ENCODE results near the gene EP400.

EP400 gene

GRCh38 chr12:131927110-131928079, 22.3 kb upstream of the EP400 start:
- in situ Hi-C loops (cut with HindIII; ENCODE audit: low sequenced_read_pairs), result no loop called here

DNA sequence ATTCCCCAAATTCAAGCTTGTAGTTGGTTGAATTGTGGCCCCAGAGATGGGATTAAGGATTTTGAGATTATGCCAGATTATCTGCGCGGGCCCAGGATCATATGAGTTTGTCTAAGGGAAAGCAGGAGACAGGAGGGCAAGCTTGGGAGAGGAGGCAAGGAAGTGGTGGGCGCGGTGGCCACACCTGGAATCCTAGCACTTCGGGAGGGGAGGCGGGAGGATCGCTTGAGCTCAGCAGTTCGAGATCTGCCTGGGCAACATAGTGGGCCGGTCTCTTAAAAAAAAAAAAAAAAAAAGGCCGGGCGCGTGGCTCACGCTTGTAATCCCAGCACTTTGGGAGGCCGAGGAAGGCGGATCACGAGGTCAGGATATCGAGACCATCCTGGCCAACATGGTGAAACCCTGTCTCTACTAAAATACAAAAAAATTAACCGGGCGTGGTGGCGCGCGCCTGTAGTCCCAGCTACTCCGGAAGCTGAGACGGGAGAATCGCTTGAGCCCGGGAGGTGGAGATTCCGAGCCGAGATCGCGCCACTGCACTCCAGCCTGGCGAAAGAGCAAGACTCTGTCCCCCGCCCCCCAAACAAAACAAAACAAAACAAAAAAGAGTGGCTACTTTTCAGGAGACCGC, 21.5 kb upstream of the EP400 start:
- in situ Hi-C loops (cut with HindIII; ENCODE audit: low sequenced_read_pairs), result no loop called here

DNA sequence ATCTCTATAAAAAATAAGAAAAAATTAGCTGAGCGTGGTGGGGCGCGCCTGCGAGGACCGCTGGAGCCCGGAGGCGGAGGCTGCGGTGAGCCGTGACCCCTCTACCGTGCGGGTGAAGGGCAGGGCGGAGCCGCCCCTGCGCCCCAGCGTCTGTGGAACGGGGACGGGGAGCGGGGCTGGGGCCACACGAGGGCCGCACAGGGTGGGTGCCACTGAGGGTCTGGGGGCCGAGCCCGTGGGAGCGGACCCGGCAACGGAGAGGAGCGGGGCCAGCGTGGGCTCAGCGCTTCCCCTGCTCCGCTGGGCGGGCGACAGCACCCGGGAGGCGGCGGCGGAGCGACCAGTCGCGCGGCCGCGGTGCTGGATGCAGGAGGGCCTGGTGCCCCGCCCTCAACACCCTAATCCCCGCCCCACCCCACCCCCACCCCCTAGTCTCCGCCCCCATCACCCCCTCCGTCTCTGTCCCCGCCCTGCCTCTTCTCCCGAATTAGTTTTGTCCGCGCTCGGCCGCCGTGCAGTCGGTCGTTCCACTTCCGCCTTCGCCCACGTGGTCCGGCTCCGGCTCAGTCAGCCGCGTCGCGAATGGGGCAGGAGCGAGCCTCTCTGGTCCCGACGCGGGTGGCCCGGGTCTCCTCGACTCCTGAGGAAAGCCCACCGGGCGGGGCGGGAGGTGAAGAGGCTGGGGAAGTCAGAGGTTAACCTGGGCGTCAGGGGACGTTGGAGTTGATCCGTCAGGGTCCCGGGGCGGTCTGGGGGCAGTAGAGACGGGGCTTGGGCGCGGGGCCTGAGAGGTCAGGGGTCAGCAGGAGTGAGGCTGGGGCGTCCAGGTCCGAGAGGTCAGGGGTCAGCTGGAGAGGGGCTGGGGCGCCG, 20.8 kb upstream of the EP400 start, which contains the start of gene PUS1:
Gene PUS1 (plus strand): TSS at position 566 of the 870 bp plus-strand sequence. CDS start 447 bp downstream, outside the sequence.
- in situ Hi-C loops (cut with HindIII; ENCODE audit: low sequenced_read_pairs), result no loop called here

DNA sequence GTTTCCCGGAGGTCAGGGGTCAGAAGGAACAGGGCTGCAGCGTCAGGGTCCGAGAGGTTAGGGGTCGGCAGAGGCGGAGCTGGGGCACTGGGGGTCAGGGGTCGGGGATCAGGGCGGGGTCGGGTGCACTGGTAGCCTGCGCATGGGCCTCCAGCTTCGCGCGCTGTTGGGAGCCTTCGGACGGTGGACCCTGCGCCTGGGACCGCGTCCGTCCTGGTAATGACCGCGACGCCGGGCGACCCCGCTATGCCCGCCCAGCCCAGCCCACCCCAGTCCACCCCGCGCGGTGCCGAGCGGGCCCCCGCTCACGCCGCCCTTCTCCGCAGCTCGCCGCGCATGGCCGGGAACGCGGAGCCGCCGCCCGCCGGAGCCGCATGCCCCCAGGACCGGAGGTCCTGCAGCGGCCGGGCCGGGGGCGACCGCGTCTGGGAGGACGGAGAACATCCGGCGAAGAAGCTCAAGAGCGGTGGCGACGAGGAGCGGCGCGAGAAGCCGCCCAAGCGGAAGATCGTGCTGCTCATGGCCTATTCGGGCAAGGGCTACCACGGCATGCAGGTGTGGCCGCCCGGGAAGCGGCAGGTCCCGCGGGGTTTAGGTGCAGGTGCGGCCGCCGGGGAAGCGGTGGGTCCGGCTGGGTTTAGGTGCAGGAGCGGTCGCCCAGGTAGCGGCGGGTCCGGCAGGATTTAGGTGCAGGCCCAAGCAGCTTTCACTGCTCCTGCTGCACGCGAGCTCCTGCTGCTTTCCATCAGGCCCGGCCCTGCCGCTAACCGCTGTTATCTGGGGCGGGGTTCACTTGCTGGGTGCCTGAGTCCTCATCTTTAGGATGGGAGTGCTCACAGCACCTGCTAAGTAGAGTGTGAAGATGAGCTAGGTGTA, 19.9 kb upstream of the EP400 start:
- in situ Hi-C loops (cut with HindIII; ENCODE audit: low sequenced_read_pairs), result no loop called here

DNA sequence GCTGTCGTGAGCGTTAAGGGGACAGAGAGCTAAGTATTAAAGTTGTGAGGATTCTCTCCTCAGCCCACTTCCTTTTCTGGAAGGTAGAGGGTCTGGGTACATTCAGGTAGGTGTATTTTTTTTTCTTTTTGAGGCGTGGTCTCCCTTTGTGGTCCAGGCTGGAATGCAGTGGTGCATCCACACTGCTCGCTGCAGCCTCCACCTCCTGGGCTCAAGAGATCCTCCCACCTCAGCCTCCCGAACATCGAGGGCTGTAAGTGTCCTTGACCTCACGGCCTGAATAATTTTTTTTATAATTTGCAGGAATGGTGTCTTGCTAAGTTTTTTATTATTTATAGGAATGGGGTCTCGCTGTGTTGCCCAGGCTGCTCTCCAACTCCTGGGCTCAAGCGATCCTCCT, 19.2 kb upstream of the EP400 start:
- in situ Hi-C loops (cut with HindIII; ENCODE audit: low sequenced_read_pairs), result no loop called here

DNA sequence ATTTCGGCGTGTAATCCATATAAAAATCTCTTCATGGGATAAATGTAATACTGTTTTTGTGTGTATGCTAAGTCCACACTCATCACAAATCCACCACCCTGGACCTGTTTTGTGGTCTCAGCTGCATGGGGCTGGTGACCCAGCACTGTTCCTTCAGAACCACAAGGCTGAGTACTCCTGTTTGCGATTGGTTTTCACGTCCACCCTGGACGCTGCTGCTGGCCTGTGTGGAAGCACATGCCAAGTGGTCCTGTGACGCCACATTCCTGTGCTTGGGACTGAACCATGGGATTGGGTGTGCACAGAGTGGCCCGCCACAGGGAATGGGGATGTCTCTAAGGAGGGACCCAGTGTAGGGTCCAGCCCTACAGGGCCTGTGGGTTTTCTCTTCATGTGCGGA, 16.4 kb upstream of the EP400 start:
- in situ Hi-C loops (cut with HindIII; ENCODE audit: low sequenced_read_pairs), result no loop called here

- in situ Hi-C loops (cut with HindIII; ENCODE audit: low sequenced_read_pairs), result no loop called here
Observed at GRCh38 chr12:131934535-131934934, 15.2 kb upstream of the EP400 start.

DNA sequence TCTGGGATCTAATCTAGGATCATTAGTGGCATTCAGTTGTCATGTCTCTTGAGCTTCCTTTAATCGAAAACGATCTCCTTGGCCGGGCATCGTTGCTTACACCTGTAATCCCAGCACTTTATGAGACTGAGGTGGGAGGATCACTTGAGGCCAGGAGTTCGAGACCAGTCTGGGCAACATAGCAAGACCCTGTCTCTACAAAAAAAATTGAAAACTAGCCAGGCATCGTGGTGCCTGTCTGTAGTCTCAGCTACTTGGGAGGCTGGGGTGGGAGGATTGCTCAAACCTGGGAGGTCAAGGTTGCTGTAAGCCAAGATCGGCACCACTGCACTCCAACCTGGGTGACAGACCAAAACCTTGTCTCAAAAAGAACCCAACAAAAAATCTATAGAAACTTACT, 11.7 kb upstream of the EP400 start:
- in situ Hi-C loops (cut with HindIII; ENCODE audit: low sequenced_read_pairs), result no loop called here

- in situ Hi-C loops (cut with HindIII; ENCODE audit: low sequenced_read_pairs), result no loop called here
Observed at GRCh38 chr12:131939007-131939406, 10.7 kb upstream of the EP400 start.

- in situ Hi-C loops (cut with HindIII; ENCODE audit: low sequenced_read_pairs), result no loop called here
Observed at GRCh38 chr12:131940141-131940547, 9.6 kb upstream of the EP400 start.

GRCh38 chr12:131941116-131941986, 8.4 kb upstream of the EP400 start:
- in situ Hi-C loops (cut with HindIII; ENCODE audit: low sequenced_read_pairs), result no loop called here

- in situ Hi-C loops (cut with HindIII; ENCODE audit: low sequenced_read_pairs), result no loop called here
Observed at GRCh38 chr12:131941987-131942341, 7.8 kb upstream of the EP400 start.

- in situ Hi-C loops (cut with HindIII; ENCODE audit: low sequenced_read_pairs), result no loop called here
Observed at GRCh38 chr12:131942671-131943070, 7.1 kb upstream of the EP400 start.

GRCh38 chr12:131943389-131943788, 6.4 kb upstream of the EP400 start:
- in situ Hi-C loops (cut with HindIII; ENCODE audit: low sequenced_read_pairs), result no loop called here

- in situ Hi-C loops (cut with HindIII; ENCODE audit: low sequenced_read_pairs), result no loop called here
Observed at GRCh38 chr12:131943876-131944275, 5.9 kb upstream of the EP400 start.

DNA sequence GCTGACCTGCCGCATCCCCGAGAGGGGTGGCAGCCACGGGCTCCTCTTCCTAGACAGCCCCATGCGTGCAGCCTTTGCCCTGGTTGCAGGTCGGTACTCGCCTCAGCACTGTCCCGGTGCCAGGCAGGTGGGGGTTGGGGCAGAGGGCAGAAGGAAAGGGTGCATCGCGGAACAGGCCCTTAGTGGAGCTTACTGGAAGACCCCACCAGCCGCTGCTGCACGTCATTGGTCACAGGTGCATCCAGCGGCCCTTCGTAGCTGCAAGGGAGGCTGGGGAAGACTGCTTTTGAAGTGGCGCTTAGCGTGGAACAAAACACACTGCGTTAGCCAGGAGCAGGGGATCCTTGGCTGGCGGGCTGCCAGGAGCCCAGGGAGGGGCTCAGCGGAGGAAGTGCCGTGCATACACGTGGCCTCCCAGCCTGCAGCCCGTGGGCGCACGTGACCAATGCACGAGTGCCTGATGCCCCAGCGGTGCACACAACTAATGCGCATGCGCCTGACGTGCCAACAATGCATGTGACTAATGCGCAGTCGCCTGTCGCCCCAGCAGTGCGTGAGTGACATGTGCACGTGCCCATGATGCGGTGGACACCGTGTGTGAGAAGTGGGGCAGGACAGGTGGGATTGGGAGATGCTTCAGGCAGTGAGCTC, 5.0 kb upstream of the EP400 start:
- in situ Hi-C loops (cut with HindIII; ENCODE audit: low sequenced_read_pairs), result no loop called here

DNA sequence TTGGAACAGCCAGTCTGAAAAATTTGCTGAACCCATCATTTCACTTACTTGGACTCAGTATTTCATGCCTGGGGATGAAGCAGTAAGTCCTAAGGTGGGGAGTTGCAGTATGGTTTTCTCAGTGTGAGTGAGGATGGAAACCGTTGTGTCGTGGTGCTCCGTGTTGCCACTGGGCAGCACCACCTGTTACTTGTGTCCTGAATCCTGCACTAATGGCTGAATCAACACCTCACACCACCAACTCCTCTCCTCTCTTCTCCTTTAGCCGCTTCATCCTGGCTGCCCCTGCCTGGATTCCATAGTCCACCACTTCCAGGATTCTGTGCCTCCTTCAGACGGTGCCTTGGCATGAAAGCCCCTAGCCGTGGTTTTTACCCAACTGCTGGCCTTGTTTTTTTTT, 3.0 kb upstream of the EP400 start:
- in situ Hi-C loops (cut with HindIII; ENCODE audit: low sequenced_read_pairs), result no loop called here

- in situ Hi-C loops (cut with HindIII; ENCODE audit: low sequenced_read_pairs), result no loop called here
Observed at GRCh38 chr12:131947482-131948027, 2.2 kb upstream of the EP400 start.
